HG03064 (cell line): Measurements from ENCODE around the gene COL15A1.
"Not testable (repeated sequence)": the region's sequence is repeated elsewhere in the genome, so short reads cannot be mapped to it uniquely, and the experiment has no call there.

Experiments used
- ATAC-seq: cut with Tn5 transposase; IDR thresholded peaks from one replicate; pipeline ENCODE4 v1.9.1; 2021; ENCODE audit warnings: low read depth; ENCODE audit not compliant: unreplicated experiment

The COL15A1 gene

DNA sequence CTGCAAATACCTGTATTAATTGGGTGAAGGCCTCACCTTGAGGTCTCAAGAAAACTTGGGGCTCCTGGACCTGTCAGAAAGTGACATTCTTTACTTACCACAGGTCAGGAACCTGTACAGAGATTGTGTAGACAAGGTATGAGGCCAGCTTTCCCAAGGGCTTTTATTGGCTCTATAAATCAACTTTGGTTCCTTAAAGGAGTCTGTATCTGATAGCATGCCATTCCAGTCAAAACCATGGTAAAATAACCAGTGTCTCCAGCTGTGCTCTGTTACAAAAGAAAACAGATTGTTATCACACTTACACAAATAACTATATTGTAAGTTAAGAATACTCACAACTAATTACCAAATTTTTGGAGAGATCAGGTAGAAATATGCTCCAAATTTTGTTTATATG, 64.5 kb downstream of the COL15A1 start:
- ATAC-seq, result no peak

DNA sequence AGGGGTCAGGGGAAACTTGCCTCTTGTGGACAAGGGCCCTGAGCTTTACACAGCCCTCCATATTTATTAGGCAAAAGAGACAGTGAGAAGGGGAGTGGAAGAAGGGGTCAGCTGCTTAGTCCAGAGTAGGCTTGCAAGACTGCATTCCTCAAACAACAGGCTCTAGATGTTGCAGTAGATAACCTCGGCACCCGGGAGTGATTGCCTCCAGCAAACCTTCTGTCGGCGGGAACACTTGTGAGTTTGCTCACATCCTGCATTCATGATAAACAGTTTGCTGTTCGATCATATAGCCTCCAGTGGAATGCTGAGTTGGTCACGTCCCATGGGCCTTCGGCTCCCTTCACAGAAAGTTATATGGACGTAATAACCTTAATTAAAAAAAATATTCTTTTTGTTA, 66.7 kb downstream of the COL15A1 start:
- not testable (repeated sequence) for ATAC-seq

DNA sequence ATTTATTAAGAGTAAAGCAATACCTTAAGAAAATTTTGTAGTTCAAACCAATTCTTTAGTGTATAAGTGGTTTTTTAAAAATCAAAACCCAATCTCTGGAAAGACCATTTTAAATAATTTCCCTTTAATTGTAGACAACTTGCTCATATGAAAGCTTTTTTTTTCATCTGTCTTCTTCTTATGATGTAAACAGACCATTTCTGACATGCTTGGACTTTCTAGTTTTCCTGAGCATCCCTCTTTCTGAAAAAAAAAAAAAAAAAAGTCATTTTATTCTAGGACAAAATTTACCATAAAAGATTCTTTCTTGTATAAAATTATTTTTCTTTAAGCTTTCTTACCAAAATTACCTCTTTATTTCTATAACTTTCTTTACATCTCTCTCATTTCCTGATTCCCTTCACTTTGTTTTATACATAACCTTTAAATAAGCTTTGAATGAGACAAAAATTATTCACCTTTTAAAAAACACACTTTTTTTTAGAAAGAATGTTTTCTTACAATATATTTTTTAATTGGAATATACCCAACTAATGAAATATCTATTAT, 67.5 kb downstream of the COL15A1 start:
- no peak for ATAC-seq

DNA sequence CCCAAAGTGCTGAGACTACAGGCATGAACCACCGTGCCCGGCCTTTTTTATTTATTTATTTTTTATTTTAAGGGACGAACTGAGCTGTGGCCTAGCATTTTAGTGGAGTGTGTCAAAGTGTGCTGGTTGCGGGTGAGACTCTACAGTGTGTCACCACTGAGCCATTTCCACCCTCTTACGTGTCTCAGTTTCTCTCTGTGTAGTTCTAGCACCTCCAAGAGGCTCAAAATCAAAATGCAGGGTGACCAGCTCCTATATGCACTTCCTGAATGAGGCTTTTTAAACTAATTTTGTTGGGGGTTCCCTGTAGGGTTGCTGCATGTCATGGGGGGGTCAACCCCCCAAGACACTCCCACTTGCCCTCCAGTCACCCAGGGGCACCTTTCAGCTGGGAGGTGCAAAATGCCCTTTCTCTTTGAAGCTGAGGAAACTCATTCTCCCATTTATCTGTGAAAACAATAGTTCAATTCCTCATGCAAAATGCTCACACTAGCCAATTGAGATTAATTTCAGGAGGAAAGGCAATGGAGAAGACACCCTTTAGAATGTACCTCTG, 69.3 kb downstream of the COL15A1 start:
- no peak for ATAC-seq

DNA sequence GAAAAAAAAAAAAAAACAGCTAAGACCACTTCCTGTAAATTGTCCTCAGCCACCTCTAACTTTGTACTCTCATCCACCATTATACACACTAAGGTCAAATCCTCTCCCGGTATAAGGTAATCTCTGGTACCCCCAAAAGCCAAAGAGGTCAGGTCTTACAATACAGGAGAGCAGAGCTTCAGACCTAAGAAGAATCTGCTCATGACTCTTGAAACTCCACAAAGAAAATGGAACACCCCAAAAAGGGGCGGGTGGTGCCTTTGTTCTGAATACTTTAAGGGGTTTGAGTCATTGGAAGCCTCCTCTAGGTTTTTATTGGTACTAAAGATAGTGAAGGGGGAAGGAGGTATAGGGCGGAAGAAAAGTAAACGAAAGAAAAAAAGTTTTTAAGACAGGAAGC, 69.8 kb downstream of the COL15A1 start:
- no peak for ATAC-seq

DNA sequence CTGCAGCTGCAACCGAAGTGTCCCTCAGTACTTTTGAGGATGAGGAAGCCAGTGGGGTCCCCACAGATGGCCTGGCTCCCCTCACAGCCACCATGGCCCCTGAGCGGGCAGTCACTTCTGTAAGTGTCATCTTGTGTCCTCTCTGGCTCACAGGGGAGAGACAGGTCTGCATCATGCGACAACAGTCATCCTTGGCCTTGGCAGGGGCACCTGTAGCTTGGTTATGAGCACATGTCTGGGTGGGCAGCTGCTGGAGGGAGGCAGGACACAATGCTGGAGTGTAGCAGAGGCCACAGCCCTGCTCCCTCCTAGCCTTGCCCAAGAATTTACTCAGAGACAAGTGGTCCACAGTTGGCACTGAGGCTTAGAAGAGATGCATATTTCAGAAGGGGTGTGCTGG, 71.7 kb downstream of the COL15A1 start:
- ATAC-seq, result no peak

DNA sequence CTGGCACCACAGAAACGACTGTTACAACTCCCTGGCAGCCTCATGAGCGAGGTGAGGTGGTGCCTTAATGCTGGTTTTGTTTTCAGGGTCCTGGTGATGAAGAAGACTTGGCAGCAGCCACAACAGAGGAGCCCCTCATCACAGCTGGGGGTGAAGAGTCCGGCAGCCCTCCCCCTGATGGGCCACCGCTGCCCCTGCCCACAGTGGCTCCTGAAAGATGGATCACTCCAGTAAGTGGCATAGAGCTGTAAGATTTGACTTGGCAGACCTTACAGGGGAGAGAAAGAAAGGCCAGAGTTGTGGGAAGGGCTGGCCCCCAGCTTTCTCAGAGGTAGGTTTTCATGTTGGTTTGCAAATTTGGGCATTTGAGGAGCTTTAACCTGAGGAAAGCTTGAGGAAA, 72.2 kb downstream of the COL15A1 start:
- ATAC-seq, result no peak

DNA sequence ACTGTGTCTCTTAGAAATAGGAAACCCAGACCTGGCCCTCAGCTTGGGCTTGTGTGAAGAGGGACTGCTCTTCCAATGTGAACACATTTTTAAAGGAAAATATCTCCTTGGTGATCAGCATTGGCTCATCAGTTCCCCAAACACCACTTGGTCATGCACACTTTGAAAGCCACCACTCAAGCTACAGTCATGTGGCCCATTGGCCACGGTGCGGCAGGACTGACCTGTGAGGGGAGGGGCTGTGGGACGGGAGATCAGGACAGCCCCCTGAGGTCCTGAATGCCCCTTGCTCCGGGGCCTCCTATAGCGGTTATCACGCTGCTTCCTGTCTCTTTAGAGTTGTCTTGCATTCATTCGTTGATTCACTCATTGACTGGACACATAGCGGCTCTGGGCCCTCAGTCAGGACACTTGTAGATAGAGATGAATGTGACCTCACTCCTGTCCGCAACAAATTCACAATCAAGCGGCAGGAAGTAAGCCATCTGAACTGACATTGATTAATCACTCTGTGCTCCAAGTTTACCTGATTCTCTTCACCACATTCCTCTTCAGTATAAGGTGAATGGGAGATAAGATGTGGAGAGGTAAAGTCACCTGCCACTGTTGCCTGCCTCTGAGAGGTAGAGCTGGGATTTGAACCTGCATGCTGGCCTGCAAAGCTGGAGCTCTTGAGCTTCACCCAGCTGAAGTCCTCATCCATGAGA, 73.1 kb downstream of the COL15A1 start:
- no peak for ATAC-seq

DNA sequence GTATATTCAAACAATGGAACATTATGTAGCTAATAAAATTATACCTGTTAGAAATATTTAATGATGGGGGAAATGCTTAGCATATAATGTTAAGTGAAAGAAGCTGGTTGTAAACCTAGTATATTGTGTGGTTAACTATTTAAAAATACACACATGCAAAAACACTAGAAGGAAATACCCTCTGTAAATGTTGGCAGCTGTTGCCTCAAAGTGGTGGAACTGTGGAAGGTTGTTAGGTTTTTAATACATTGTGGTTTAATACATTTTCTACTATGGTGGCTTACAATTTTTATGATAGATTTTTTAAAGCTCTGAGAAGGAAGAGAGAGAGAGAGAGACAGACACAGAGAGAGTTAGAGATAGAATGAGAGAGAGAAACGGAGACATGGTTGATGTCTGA, 74.9 kb downstream of the COL15A1 start:
- ATAC-seq, result no peak

DNA sequence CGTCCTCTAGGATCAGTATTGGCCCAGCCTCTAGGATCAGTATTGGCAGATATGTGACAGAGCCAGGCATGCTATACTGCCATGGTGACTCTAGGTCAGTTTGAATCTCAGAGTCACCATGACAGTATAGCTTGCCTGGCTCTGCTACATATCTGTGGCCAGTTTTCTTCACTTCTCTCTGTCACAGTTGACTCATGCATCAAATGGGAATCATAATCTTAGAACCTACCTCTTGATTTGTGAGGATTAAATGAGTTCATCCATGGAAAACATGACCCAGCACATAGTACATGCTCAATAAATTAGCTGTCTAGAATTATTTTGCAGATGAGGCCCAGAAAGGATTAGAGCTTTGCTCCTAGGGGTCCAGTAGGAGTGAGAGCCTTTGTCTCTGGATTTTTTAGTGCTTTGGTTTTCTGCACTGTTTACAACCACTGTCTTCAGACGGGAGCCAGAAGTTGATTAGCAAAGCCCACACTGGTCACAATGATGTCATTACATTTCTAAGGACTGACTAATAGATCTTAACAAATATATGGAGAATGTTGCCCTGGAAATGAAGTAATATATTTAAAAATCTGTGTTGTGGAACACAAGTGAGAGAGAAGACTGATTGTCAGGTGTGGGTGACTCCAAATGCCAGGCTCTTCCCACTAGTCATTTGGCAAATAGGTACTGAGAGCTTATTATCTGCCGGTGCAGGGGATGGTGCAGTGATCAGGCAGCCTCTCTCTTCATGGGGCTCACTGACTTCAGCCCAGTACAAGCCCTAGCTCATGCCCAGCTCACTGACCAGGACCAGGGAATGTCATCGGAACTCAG, 76.0 kb downstream of the COL15A1 start:
- ATAC-seq, result no peak

DNA sequence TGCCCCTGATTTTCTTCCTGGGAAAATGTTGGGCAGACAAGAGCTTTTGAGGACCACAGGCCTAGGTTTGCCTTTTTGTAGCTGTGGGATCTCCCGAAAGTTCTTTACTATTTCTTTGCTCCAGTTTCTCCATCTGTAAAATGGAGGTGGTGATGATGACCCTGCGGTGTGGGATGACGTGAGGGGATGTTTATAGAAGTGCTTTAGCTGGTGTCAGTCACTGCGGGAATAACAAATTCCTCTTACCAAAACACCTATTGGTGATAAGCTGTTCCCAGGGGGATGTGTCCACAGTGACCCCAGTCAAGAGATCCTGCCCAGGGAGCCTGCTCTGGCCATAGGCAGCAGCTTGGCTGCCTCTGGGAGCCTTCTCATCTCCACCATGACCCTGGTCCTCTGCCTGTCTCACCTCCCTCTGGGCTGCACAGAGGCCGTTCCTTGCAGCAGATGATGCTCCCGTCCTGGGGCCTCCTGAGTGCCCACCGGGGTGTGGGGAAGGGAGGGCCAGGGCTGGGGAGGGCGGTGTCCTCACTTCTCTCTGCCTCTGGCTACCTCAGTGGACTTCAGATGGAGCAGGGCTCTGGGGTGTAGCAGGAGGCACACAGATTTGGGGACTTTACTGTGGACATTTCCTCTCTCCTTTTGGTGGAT, 77.2 kb downstream of the COL15A1 start:
- ATAC-seq, result no peak

DNA sequence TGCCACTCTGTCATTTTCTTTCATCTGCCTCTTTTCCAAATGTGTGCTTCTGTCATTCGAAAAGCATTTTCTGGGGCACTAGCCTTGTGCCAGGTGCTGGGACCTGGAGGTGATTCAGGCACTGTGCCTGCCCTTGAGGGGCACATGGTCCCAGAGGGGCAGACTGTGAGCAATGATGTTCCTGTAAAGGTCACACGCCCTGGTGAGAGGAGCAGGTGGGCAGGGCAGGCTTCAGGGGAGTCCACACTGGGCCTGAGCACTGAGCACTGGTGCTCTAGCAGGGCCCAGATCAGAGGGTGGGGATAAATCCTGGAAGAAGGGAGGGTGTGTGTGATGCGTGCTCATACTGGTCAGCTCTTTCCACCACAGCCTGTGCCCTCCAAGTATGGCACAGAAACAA, 77.8 kb downstream of the COL15A1 start:
- ATAC-seq, result no peak

DNA sequence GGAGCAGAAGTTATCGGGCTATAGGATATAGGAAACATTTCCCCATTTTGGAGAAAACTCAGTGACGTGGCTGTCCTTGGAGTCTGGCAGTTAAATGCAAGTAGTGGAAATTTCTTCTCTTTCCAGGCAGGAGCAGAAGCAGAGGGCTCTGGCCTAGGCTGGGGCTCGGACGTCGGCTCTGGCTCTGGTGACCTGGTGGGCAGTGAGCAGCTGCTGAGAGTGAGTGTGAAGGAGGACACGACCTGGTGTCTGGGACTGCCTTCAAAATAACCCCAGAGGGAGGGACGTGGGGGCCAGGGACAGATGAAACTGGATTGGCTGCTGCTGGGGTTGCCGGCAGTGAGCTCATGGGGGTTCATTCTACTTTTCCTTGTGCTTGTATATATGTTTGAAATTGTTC, 79.5 kb downstream of the COL15A1 start:
- no peak for ATAC-seq

DNA sequence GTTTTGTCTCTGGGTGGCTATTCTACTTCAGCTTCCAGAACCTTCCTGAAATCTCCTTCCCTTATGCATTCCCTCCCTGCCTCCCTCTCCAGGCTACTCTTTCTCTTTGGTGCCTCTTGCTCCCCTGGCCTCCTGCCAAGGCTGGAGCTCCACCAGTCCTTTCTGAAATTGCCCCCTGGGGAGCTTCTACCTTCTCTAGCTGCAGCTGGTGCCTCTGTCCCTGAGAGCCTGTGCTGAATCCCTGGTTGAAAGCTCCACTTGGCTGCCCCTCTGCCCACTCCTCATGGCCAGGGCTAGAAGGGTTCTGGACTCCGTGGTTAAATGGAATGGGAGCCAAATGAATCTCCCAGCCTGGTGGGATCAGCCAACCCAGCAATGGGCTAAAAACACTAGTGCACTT, 80.1 kb downstream of the COL15A1 start:
- ATAC-seq, result no peak

DNA sequence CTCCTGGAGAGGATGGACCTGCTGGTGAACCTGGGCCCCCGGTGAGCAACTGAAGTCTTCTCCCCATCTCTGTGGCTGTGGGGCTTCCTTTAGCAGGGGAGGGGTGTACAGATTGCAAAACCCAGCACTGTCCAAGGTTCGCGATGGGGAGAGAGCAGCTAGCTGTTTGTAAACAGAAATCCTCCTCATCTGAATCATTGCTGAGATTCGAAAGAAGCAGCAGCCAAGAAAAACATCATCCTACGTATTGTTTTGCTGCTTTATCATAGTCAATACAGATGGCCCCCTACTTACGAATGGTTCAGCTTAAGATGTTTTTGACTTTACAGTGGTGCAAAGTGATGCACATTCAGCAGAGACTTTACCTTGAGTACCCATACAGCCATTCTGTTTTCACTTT, 81.3 kb downstream of the COL15A1 start:
- no peak for ATAC-seq

DNA sequence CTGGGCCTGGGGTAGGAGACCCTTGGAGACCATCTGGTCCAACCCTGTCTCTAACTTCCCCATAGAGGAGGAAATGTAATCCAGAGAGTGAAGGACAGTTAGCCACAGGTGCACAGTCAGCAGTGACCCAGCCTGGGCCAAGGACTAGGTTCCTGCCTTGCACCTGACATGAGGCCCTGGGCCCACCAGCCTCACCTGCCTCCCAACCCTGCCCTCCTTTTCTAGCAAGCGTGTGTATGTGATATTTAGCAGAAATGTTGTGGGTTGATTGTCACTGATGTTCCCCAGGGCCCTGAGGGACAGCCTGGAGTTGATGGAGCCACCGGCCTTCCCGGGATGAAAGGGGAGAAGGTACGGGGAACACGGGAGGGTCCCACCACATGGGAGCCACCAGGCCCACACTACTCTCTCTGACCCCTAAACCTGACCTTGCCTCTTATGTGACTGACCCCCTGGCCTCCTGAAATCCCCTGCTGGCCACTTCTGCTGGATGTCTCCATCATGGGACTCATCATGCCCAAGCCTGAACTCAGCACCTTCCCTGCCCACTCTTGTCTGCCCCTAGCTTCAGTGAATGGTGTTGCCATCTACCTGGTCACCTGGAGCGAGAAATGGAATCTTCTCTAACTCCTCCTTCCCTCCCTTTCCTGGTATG, 82.0 kb downstream of the COL15A1 start:
- ATAC-seq, result no peak

DNA sequence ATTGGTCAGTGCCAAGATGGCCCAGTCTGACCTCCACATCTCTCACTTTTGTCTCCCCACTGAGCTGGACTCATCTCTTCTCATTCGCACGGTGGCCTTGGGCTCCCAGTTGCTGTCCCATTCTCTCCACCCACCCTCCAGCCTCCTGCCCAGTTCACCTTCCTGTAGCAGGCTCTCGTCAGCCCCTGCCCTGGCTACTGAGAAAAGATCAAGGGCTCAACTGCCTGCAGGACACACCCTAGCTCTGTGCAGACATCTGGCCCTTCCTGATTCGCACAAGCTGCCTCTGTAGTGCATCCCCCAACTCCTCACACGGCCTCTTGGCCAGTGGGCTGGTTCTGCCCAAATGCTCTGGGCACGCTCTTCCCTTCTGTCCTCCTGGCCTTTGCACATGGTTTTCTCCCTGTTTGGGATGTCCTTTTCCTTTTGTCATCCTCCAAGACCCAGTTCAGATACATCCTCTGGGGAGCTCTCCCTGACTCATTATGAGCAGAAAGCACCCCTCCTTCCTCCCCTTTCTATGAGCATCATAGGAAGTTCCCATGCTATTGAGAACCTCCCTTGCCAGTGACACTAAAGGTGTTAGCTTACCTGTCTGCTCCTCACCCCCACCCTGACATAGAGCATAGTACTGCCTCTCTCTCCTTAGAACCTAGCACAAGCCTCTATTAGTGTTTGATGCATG, 82.7 kb downstream of the COL15A1 start:
- no peak for ATAC-seq

DNA sequence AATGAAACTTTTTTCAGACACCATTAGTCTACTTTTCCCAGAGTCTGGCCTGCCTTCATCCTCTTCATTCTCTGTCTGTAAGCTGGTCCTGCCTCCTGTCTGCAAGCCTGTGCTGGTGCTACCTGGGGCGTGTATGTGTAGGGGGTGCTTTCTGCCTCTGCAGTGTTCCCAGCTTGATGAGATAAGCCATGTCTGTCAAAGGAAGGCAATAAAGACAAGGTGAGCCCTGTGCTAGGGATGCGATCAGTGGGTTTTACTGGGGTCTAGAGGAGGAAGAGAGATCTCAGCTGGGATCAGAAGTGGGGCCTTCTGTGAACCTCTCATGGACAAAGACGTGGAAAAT, 83.2 kb downstream of the COL15A1 start:
- no peak for ATAC-seq

DNA sequence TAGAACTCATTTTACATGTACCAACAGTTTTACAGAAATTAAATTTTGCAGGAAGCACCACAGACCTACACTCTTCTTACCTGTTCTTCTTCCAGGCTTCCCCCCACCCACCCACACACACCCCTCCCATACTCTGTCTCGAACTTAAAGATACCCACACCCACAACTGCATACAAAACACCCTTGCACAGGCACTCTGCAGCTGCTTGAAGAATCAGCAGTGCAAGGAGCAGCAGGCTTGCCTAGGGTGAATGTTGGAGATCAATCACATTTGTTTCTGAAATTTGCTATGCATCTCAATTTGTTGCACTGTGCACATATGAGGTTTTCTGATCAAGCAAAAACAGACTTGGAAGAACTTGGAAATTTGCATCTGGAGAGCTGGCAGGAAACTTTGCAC, 83.7 kb downstream of the COL15A1 start:
- ATAC-seq, result no peak

DNA sequence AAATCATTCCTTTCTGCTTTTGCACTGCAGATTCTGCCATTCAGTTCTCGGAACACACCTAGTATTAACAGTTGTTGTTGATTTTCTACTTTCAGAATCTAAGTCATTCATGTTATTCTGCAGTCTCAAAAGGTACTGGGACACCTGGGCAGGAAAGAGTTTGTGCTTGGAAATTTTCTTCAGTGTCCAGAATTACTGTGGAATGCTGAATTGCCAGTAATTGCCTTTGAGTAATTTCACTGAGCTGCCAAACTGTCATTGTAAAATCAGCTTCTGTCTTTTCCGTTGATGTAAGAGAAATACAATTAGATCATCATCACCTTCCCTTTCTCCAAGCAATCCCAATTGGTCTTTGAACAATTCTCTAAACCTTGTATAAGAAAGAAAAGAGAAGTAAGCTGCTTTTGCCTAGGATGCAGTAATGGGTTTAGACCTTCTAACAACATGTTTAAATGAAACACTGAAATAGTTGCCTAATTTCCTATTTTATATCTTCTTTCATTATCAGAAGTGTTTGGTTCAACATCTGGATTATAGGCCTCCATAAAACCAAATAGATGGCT, 85.5 kb downstream of the COL15A1 start:
- no peak for ATAC-seq
